HG02973 (cell line): ENCODE results near the gene CA7.

Experiments used
- ATAC-seq: cut with Tn5 transposase; IDR thresholded peaks from one replicate; pipeline ENCODE4 v1.9.1; 2021; ENCODE audit warnings: moderate library complexity; ENCODE audit not compliant: unreplicated experiment

Gene CA7

GRCh38 chr16:66844342-66845079, at the start of gene CA7:
Gene CA7 (plus strand): TSS chr16:66844414. CDS start chr16:66844488, 74 bp downstream.
- no peak for ATAC-seq

GRCh38 chr16:66798161-66798560, 46.1 kb upstream of the CA7 start:
- ATAC-seq = no peak

- no peak for ATAC-seq
Measured at GRCh38 chr16:66800856-66801255, 43.4 kb upstream of the CA7 start.

- ATAC-seq = no peak
Measured at GRCh38 chr16:66801320-66802105, 42.7 kb upstream of the CA7 start, which contains the start of gene TERB1. Gene TERB1 (minus strand): TSS chr16:66801584. CDS start chr16:66796798, 4,786 bp downstream.

GRCh38 chr16:66802159-66802558, 42.1 kb upstream of the CA7 start:
- ATAC-seq = no peak

GRCh38 chr16:66809765-66810164, 34.4 kb upstream of the CA7 start:
- ATAC-seq = no peak

GRCh38 chr16:66810391-66810790, 33.8 kb upstream of the CA7 start:
- ATAC-seq = no peak

GRCh38 chr16:66811043-66811442, 33.2 kb upstream of the CA7 start:
- no peak for ATAC-seq

- no peak for ATAC-seq
Measured at GRCh38 chr16:66814734-66815133, 29.5 kb upstream of the CA7 start.

GRCh38 chr16:66824006-66824405, 20.2 kb upstream of the CA7 start:
- ATAC-seq = no peak

- ATAC-seq = peak; percentile 78
Measured at GRCh38 chr16:66830422-66831404, 13.5 kb upstream of the CA7 start, which contains the start of gene NAE1. Gene NAE1 (minus strand): TSS chr16:66830976. CDS start chr16:66830899, 77 bp downstream.

GRCh38 chr16:66832190-66832589, 12.0 kb upstream of the CA7 start:
- ATAC-seq = no peak

- no peak for ATAC-seq
Measured at GRCh38 chr16:66832661-66833305, 11.4 kb upstream of the CA7 start.

- ATAC-seq = no peak
Measured at GRCh38 chr16:66834746-66835145, 9.5 kb upstream of the CA7 start.

- ATAC-seq = no peak
Measured at GRCh38 chr16:66840883-66841282, 3.3 kb upstream of the CA7 start.

GRCh38 chr16:66841366-66841765, 2.8 kb upstream of the CA7 start:
- no peak for ATAC-seq

- ATAC-seq = no peak
Measured at GRCh38 chr16:66842765-66843164, 1.4 kb upstream of the CA7 start.

GRCh38 chr16:66843191-66843590, 1.0 kb upstream of the CA7 start:
- ATAC-seq = no peak

GRCh38 chr16:66844009-66844341, 239 bp upstream of the CA7 start:
- no peak for ATAC-seq

GRCh38 chr16:66845080-66845410, 831 bp downstream of the CA7 start:
- ATAC-seq = no peak

- ATAC-seq = no peak
Measured at GRCh38 chr16:66845791-66846221, 1.6 kb downstream of the CA7 start.
